A673 (cell line): ENCODE measurements around the gene RGS14. TPM values are rescaled to one million over a fixed set of nuclear protein-coding genes. Genes with fewer than 3 reads are reported as not detected.

Experiments used
- BruUV-seq: library from RNA; stranded (reverse); fragments of 400-500 nt; replicated peaks from 2 replicates; lab custom pipeline; 2021; lab: Mats Ljungman, UMichigan
- CTCF ChIA-PET: fragments of 300-600 bp; sonication (Branson Sonifier 250); formaldehyde crosslinking; loops from one replicate; lab custom pipeline; 2022; ENCODE audit warnings: antibody characterized with exemption; lab: Charles Lee
- POLR2A ChIA-PET: fragments of 300-600 bp; sonication (Branson Sonifier 250); formaldehyde crosslinking; loops from one replicate; lab custom pipeline; 2022; ENCODE audit warnings: antibody characterized with exemption; ENCODE audit not compliant: low non-redundant PET; lab: Charles Lee
- DNase-seq: peaks from one replicate; pipeline ENCODE4 v3.0.0-alpha.2; 2015; ENCODE audit warnings: low spot score
- H3K27ac ChIP-seq: fragments of 200-600 bp; sonication (generic); 2 replicates; pipeline ENCODE4 v1.5.1; 2016; ENCODE audit warnings: mixed run types, low read depth, mild to moderate bottlenecking, mixed read lengths, antibody characterized with exemption, low read length; ENCODE audit not compliant: poor library complexity, severe bottlenecking
- H3K27me3 ChIP-seq: fragments of 200-600 bp; sonication (generic); replicated peaks from 2 replicates; pipeline ENCODE4 v1.6.1; 2017; ENCODE audit warnings: mixed run types, low read depth, mild to moderate bottlenecking, mixed read lengths, antibody characterized with exemption, low read length; ENCODE audit not compliant: insufficient read depth, poor library complexity
- H3K36me3 ChIP-seq: fragments of 200-600 bp; sonication (generic); 2 replicates; pipeline ENCODE4 v1.6.1; 2016; ENCODE audit warnings: mixed run types, mild to moderate bottlenecking, mixed read lengths, antibody characterized with exemption, low read length; ENCODE audit not compliant: insufficient read depth, poor library complexity, severe bottlenecking
- H3K4me1 ChIP-seq: fragments of 200-600 bp; sonication (generic); 2 replicates; pipeline ENCODE4 v1.6.1; 2017; ENCODE audit warnings: mixed run types, mild to moderate bottlenecking, mixed read lengths, antibody characterized with exemption, low read length; ENCODE audit not compliant: insufficient read depth, poor library complexity, severe bottlenecking
- H3K4me3 ChIP-seq: fragments of 200-600 bp; sonication (generic); 2 replicates; pipeline ENCODE4 v1.5.1; 2016; ENCODE audit warnings: low read depth, mixed run types, mild to moderate bottlenecking, mixed read lengths, low read length; ENCODE audit not compliant: poor library complexity, severe bottlenecking
- H3K9me3 ChIP-seq: fragments of 200-600 bp; sonication (generic); 2 replicates; pipeline ENCODE4 v1.6.1; 2016; ENCODE audit warnings: mixed run types, low read depth, mild to moderate bottlenecking, mixed read lengths, antibody characterized with exemption, low read length; ENCODE audit not compliant: poor library complexity, severe bottlenecking
- EZH2 ChIP-seq: fragments of 200-600 bp; sonication (generic); IDR thresholded peaks from 2 replicates; pipeline ENCODE4 v1.6.1; 2017; ENCODE audit warnings: borderline replicate concordance, low read depth, mild to moderate bottlenecking, mixed read lengths, antibody characterized with exemption, low read length; ENCODE audit not compliant: poor library complexity, severe bottlenecking
- intact Hi-C: fragments of 100-400 bp; cut with micrococcal nuclease; formaldehyde crosslinking; loops from one replicate; pipeline ENCODE4 v1.10.0; 2022; ENCODE audit not compliant: unreplicated experiment
- total RNA-seq: library from RNA; stranded (reverse); gene quantifications from 2 replicates; pipeline ENCODE4 v1.2.3, GENCODE V29; 2021
- TF ChIP-seq, protein P1 (sequence below): fragments of 300-800, 200-600 bp; sonication (generic); conservative IDR thresholded peaks from 2 replicates; pipeline ENCODE4 v1.5.1; 2017; ENCODE audit warnings: low read depth, mild to moderate bottlenecking, antibody characterized with exemption, low read length, moderate library complexity, mixed read lengths

RGS14 gene
- total RNA-seq, 1 experiment from 2014 or later, result 3.1 TPM

- Histone ChIP-seq H3K4me1 (peaks cover 4% of the 10 kb centered on the region), H3K4me3 (no peak overlapping the region), H3K27me3 (no peaks in the 10 kb centered on the region), H3K27ac (no peak overlapping the region), H3K36me3 (no peaks in the 10 kb centered on the region), H3K9me3 (no peaks in the 10 kb centered on the region)
- TF ChIP-seq, protein P1, sequence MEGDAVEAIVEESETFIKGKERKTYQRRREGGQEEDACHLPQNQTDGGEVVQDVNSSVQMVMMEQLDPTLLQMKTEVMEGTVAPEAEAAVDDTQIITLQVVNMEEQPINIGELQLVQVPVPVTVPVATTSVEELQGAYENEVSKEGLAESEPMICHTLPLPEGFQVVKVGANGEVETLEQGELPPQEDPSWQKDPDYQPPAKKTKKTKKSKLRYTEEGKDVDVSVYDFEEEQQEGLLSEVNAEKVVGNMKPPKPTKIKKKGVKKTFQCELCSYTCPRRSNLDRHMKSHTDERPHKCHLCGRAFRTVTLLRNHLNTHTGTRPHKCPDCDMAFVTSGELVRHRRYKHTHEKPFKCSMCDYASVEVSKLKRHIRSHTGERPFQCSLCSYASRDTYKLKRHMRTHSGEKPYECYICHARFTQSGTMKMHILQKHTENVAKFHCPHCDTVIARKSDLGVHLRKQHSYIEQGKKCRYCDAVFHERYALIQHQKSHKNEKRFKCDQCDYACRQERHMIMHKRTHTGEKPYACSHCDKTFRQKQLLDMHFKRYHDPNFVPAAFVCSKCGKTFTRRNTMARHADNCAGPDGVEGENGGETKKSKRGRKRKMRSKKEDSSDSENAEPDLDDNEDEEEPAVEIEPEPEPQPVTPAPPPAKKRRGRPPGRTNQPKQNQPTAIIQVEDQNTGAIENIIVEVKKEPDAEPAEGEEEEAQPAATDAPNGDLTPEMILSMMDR, result no peak
- TF ChIP-seq EZH2, result no peak
- intact Hi-C loops, result no loop called here
- POLR2A ChIA-PET, result no interaction called here
- CTCF ChIA-PET, result no interaction called here
- no TSS peak for BruUV-seq
- DNase-seq, result no peak
These were observed 29.7 kb downstream of the RGS14 start for GRCh38 chr5:177387405-177387804.

DNA sequence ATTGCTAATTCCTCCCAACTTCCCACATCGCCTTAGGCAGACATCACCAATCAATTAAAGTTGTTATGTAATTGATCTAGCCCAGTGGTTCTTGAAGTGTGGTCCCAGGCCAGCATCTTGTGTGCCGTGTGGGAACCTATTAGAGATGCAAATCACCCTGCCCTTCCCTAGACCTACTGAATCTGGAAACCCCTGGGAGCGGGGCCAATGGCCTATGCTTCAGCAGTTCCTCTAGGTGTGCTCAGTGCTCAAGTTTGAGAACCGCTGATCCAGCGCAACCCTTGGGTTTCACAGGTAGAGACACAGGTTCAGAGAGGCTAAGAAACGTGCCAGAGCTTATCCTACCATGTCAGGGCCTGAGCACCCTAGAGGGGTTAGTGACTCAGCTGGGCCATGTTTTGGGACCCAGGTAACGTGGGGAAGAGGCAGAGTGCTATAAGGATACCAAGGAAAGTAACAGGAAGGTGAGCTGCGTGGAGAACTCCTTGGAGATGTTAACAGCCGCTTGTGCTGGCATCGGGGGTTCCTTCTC, 30.9 kb downstream of the RGS14 start:
- no peak overlapping the region for H3K27ac ChIP-seq
- no peak for DNase-seq
- H3K9me3 ChIP-seq, result no peaks in the 10 kb centered on the region
- peaks cover 4% of the 10 kb centered on the region for H3K4me1 ChIP-seq
- intact Hi-C loops, result no loop called here
- H3K4me3 ChIP-seq, result no peak overlapping the region
- TF ChIP-seq EZH2, result no peak
- TF ChIP-seq, protein P1, result no peak
- BruUV-seq, result no TSS peak
- no peaks in the 10 kb centered on the region for H3K36me3 ChIP-seq
- no peaks in the 10 kb centered on the region for H3K27me3 ChIP-seq
- ChIA-PET CTCF (interaction anchor here (0.6 kb wide), 1 partner anchor 9 kb away, joined by 8 read pairs; no protein-coding TSS in a partner anchor), POLR2A (no interaction called here)

DNA sequence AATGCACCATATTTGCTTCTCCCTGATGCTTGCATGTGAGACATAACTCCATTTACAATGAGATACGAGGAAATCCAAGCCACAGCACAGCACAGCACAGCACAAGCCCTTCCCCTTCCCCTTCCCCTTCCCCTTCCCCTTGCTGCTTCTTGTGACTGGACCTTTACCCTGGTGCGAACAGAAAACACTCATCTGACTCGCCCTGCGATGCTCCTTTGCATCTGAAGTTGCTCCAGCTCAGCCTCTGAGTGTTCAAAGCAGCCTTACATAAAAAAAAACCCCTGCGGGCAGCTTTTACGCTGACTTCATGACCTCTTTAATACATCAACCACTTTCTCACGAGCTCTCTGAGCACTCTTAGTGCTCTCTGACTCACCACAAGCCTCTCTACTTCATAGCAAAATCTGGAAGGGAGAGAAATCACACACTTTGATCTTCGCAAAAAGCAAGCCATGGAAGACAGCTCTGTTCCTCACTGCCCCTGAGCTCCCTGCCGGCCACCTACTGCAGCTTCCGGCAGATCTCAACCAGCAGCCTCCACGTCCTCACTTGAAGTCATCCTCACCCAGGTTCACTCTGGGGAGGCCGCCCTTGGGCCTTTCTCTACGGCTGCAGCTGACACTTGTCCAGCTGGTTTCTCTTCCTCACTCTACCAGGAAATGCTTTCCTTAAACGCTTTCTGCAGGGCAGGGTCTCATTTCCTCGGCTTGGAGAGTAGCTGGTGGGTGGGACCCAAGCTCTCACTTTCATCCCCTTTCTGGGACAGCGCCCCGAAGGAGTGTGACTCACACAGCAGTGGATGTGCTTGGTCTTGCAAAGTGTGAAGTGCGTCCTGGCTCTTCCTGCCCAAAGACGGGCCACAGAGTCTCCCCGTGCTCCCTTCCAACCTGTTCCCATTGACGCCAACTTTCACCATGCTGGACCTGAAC, 31.8 kb downstream of the RGS14 start:
- Histone ChIP-seq H3K36me3 (no peaks in the 10 kb centered on the region), H3K27me3 (no peaks in the 10 kb centered on the region), H3K4me3 (no peak overlapping the region), H3K4me1 (peaks cover 4% of the 10 kb centered on the region), H3K27ac (no peak overlapping the region), H3K9me3 (no peaks in the 10 kb centered on the region)
- TF ChIP-seq EZH2, result no peak
- TF ChIP-seq, protein P1, result no peak
- DNase-seq, result no peak
- BruUV-seq, result no TSS peak
- ChIA-PET CTCF (interaction anchor here (0.5 to 1.7 kb wide), 3 partner anchors 10 to 66 kb away, joined by 4 to 33 read pairs (median 8); no protein-coding TSS in a partner anchor), POLR2A (no interaction called here)
- intact Hi-C loops, result loop anchor here (1.0 kb wide), 2 partner anchors 65 to 112 kb away; no protein-coding TSS in a partner anchor
